Endometrial microvascular endothelial cells (primary cell): ENCODE measurements around the gene CRADD. TPM values are rescaled to one million over a fixed set of nuclear protein-coding genes. Genes with fewer than 3 reads are reported as not detected.
"Not testable (repeated sequence)": the region's sequence is repeated elsewhere in the genome, so short reads cannot be mapped to it uniquely, and the experiment has no call there.

Source experiments
- in situ Hi-C: cut with HindIII; loops from 2 replicates; pipeline ENCODE4 v1.10.0; 2017; ENCODE audit warnings: low sequenced_read_pairs, low pct_unique_long_range_greater_than_20kb; ENCODE audit errors: inconsistent ontology term
- total RNA-seq: library from RNA; depleted of rRNA; stranded (reverse); fragments of >200 nt; gene quantifications from one replicate; pipeline ENCODE4 v1.2.3, GENCODE V29; 2015; ENCODE audit errors: inconsistent ontology term

The CRADD gene
- total RNA-seq, 1 donor from 2014 or later: 28.3 TPM

GRCh38 chr12:93847517-93848474 is 170.6 kb downstream of the CRADD start:
- in situ Hi-C loops: no loop called here

DNA sequence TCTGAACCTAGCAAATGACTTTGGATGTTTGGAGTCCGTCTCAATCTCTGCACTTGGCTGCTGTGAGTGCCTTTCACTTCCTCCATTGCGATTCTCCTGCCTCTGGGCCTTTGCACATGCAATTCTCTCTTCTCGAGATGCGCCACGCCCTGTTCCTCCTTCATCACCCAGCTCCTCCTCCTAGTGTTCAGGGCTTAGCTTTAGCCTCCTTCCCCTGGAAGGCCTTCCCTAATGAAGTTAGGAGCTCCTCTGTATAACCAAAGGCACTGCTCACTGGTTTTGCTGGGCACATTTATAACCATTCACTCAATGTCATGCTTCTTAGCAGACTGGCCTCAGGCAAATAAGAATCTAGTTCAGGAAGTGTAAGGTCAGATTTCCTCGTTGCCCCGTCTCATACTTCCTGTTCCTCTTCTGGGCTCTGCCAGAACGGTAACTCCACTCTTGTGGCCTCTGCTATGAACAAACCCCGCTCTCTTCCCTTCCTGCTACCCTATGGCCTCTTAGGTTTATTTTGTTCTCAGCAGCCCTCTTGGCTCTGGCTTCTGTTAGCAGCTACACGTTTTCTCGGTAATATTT is 171.4 kb downstream of the CRADD start:
- in situ Hi-C loops: no loop called here

GRCh38 chr12:93849946-93850345 is 172.8 kb downstream of the CRADD start:
- in situ Hi-C loops: no loop called here

- in situ Hi-C loops: no loop called here
Measured at GRCh38 chr12:93850481-93851256, 173.5 kb downstream of the CRADD start.

GRCh38 chr12:93851257-93851671 is 174.1 kb downstream of the CRADD start:
- in situ Hi-C loops: no loop called here

DNA sequence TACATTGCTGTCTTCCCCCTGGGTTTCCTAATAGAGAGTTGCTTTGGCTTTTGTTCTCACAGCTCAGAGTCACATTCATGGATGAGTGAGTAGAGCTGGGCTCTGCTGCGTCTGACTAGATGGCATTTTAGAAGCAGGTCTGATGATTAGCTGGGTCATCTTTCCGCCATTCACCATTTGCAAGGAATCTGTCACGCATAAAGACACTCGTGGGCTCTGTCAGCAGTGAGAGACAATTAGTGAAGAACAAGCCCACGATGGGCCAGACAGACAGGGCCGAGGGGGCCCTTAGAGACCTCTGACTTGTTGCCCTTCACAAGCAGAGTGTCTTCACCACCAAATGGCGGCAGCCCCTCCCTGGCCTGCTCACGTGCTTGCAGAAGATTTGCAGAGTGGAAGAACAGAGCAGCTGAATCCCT is 175.0 kb downstream of the CRADD start:
- in situ Hi-C loops: no loop called here

DNA sequence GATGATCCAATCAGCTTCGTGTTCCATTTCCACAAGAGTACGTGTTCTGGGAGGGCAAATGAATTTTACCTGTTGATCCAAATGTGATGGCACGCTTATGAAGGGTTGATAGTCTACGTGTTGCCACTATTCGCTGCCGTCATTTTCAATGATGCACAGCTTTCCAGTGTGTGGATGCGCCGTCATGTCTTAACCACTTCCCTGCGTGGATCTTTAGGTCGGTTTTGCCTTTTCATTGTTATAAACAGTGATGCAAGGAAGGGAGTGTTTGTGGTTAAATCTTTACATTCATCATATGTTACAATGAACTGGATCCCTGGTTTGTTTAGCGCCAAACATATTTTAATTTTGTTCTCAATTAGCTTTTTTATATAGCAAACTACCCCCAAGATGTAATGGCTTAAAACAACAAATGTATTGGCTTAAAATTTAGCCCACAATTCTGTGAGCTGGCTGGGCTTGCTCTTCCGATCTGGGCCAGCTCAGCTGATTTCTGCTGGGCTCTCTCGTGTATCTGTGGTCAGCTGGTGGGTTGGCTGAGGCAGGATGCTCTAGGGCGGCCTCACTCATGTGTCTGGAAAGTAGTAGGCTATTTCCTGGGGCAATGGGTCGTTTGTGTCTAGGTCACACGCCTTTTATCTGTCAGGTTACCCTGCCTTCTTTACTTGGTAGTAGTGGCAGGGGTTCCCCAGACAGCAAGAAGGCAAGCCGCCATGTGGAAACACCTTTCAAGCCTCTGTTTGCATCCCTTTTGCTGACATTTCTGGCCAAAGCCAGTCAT is 176.7 kb downstream of the CRADD start:
- in situ Hi-C loops: no loop called here

DNA sequence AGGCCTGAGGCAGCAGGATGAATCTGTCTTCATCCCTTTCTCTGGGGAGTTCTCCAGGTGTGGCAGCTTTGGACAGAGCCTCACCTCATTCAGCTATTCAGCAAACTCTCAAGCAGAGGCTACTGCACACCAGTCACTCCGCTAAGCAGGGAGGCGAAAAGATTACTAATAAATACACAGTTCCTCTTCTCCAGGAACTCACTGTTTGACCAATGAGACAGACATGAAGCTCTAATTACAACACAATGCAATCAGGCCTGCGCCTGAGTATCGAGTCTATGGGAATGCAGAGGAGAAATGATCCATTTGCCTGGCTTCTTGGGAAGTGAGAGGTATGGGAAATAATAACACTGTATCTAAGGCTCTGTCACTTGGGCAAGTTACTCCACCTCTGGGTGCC is 178.1 kb downstream of the CRADD start:
- in situ Hi-C loops: no loop called here

DNA sequence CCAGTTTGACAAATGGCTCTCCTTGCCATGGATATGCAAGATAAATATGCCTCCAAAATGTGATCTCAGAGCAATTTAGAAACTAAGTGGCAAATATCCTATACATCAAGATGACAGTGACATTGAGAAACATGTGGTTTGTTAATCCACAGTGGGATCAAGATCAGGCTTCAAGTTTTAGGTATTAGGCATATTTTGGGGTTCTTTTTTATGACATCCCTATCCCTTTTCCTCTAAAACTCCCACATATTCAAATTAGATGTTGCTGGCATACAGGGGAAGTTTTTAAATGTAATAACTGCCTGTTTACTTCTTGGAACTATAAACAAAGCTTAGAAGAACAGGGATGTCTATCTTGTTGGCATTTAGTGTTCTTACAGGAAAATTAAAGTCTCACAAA is 179.4 kb downstream of the CRADD start:
- in situ Hi-C loops: no loop called here

DNA sequence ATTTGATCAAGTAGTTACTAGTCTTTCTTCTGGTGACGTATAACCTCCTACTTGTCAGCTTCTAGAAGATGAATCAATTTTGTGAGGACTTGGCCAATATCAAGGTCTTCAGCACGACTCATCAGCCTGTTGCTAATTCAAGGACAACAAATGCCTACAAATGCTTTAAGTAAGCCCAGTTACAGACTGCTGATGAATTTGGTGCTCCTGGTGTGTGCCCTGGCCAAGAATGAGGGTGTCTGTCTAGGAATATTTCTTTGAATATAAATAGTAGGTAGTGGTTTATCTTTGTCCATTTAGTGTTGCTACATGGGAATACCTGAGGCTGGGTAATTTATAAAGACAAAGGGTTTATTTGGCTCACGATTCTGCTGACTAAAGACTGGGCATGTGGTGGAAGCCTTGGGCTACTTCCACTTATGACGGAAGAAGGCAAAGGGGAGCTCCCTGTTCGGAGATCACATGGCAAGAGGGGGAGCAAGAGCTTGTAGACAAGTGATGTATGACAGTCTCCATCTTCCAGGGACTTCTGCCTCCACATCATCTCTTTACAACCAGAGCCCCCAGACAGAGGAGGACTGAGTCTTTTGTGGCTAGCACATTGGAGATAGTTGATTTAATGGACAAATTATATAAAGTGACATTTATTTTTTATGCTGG is 180.2 kb downstream of the CRADD start:
- in situ Hi-C loops: no loop called here

GRCh38 chr12:93857991-93858447 is 180.8 kb downstream of the CRADD start:
- in situ Hi-C loops: no loop called here

- in situ Hi-C loops: no loop called here
Measured at GRCh38 chr12:93860668-93861373, 183.6 kb downstream of the CRADD start.

- in situ Hi-C loops: no loop called here
Measured at GRCh38 chr12:93862424-93862823, 185.2 kb downstream of the CRADD start.

- in situ Hi-C loops: no loop called here
Measured at GRCh38 chr12:93865751-93866150, 188.6 kb downstream of the CRADD start.

GRCh38 chr12:93868771-93869170 is 191.6 kb downstream of the CRADD start:
- in situ Hi-C loops: no loop called here

GRCh38 chr12:93870020-93870795 is 193.0 kb downstream of the CRADD start:
- in situ Hi-C loops: no loop called here

- in situ Hi-C loops: not testable (repeated sequence)
Measured at GRCh38 chr12:93871566-93871965, 194.4 kb downstream of the CRADD start.
